GM21528 (cell line): ENCODE results near the gene CPSF4L.
"Not testable (repeated sequence)": the region's sequence is repeated elsewhere in the genome, so short reads cannot be mapped to it uniquely, and the experiment has no call there.

Experiments
- ATAC-seq: cut with Tn5 transposase; IDR thresholded peaks from one replicate; pipeline ENCODE4 v1.9.1; 2021; ENCODE audit warnings: mild to moderate bottlenecking, moderate library complexity; ENCODE audit not compliant: unreplicated experiment, low FRiP score

CPSF4L gene

GRCh38 chr17:73269791-73270190 is 8.1 kb upstream of the CPSF4L start:
- no peak for ATAC-seq

GRCh38 chr17:73269329-73269615 is 7.6 kb upstream of the CPSF4L start:
- ATAC-seq: no peak

GRCh38 chr17:73268582-73269328 is 7.1 kb upstream of the CPSF4L start:
- no peak for ATAC-seq

GRCh38 chr17:73267648-73268537 is 6.2 kb upstream of the CPSF4L start:
- ATAC-seq: no peak

- no peak for ATAC-seq
These were observed 5.1 kb upstream of the CPSF4L start for GRCh38 chr17:73266796-73267195.

- ATAC-seq: no peak
These were observed 4.3 kb upstream of the CPSF4L start for GRCh38 chr17:73265646-73266640.

- not testable (repeated sequence) for ATAC-seq
These were observed 2.8 kb upstream of the CPSF4L start for GRCh38 chr17:73264448-73264847.

GRCh38 chr17:73262676-73263642 is 1.3 kb upstream of the CPSF4L start:
- no peak for ATAC-seq

GRCh38 chr17:73261952-73262675 is 434 bp upstream of the CPSF4L start:
- ATAC-seq: no peak

GRCh38 chr17:73257516-73257915 is 4.2 kb downstream of the CPSF4L start:
- ATAC-seq: no peak

GRCh38 chr17:73256220-73256619 is 5.5 kb downstream of the CPSF4L start:
- ATAC-seq: no peak

- no peak for ATAC-seq
These were observed 6.0 kb downstream of the CPSF4L start for GRCh38 chr17:73255671-73256181.

GRCh38 chr17:73251871-73252270 is 9.8 kb downstream of the CPSF4L start:
- no peak for ATAC-seq

- no peak for ATAC-seq
These were observed 10.6 kb downstream of the CPSF4L start for GRCh38 chr17:73250851-73251640.

- no peak for ATAC-seq
These were observed 12.0 kb downstream of the CPSF4L start for GRCh38 chr17:73249700-73250099.

- ATAC-seq: no peak
These were observed 13.1 kb downstream of the CPSF4L start for GRCh38 chr17:73248532-73248931.

- ATAC-seq: no peak
These were observed 14.0 kb downstream of the CPSF4L start for GRCh38 chr17:73247726-73248125.

- ATAC-seq: no peak
These were observed 21.1 kb downstream of the CPSF4L start for GRCh38 chr17:73240561-73240960.
